ENCODE results near the gene ST6GAL1.

The ST6GAL1 gene

DNA sequence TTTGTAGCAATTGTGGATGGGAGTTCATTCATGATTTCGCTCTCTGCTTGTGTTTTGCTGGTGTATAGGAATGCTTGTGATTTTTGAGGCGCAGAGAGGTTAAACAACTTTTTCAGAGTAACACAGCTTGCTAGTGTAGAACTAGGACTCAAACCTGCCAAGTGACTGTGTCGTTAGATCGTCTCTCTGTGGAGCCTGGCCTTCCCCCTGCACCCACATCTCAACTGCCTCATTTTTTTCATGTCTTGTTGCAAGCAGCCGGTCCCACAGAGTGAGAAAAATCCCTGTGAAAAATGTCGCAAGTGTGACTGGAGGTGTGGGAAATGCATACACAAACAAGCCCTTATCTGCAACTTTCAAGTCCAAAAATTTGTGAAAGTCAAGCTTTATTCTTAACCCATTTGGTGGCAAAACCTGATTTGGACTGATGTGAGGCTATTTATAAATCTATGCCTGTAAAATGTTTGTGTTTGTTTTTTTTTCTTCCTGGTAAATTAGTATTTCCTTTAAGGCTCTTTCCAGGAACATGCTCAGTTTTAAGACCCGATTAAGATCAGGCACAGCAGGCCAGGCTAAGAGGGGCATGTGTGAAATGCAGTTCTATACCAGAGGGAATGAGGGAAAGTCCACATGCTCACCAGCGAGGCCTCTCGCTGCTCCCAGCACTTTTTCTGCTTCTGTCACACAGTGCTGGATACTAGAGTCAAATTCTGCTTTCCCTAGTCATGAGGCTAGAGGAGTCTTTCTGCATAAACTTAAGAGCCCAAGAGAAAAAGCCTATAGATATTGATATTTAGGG, 25.8 kb downstream of the ST6GAL1 start:
- DNase-seq (ENCODE audit: low read depth): no peak
- TF ChIP-seq, protein P1, sequence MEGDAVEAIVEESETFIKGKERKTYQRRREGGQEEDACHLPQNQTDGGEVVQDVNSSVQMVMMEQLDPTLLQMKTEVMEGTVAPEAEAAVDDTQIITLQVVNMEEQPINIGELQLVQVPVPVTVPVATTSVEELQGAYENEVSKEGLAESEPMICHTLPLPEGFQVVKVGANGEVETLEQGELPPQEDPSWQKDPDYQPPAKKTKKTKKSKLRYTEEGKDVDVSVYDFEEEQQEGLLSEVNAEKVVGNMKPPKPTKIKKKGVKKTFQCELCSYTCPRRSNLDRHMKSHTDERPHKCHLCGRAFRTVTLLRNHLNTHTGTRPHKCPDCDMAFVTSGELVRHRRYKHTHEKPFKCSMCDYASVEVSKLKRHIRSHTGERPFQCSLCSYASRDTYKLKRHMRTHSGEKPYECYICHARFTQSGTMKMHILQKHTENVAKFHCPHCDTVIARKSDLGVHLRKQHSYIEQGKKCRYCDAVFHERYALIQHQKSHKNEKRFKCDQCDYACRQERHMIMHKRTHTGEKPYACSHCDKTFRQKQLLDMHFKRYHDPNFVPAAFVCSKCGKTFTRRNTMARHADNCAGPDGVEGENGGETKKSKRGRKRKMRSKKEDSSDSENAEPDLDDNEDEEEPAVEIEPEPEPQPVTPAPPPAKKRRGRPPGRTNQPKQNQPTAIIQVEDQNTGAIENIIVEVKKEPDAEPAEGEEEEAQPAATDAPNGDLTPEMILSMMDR (conservative IDR thresholded peaks at IDR 0.05; ENCODE audit: low read length): no peak
- H3K4me3 ChIP-seq (ENCODE audit: low read length): no peak overlapping the region

DNA sequence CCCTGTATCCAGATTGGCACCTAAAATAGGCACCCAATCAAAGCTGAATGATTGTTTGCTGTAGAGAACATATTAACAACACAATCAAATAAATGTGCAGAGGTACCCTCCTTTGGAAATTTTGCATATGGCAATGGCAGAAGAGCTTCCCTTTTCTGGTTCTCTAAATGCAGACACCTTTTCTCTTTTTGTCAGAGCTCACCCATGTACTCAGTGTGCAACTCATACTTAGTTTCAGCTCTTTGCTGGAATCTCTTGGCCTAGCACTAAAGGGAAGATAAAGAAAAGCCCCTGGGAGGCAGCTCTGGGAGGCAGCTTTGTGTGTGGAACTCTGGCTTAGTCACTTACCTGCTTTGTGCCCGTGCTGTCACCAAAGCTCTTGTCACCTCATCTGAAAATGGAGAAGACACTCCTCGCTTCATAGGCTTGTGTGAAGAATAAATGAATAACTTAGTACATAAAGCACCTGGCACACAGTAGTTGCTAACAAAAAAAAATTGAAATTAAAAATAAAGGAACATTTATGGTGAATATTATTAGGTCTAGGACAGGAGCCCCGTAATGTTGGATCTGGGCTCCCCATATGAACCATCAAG, 28.8 kb downstream of the ST6GAL1 start:
- TF ChIP-seq, protein P1 (conservative IDR thresholded peaks at IDR 0.05; ENCODE audit: low read length): no peak
- DNase-seq (ENCODE audit: low read depth): no peak
- H3K4me3 ChIP-seq (ENCODE audit: low read length): no peak overlapping the region

DNA sequence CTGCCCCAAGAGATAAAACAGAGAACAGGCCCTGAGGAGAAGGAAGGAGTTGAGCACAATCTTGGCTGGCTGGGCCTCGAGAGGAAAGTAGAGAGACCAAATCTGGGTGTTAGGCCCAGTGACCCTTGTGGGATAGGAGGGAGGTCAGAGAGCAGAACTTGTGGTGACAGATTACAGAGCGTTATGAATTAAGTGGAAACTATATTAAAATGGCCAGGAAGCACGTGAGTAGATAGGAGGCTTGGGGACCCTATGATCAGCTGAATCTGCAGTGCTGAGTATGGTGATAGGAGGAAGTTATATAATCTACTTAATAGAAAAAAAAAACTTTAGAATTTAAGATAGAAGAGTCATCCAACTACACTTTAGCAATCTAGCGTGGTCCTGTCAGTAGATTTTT, 30.0 kb downstream of the ST6GAL1 start:
- TF ChIP-seq, protein P1 (conservative IDR thresholded peaks at IDR 0.05; ENCODE audit: low read length): no peak
- no peak overlapping the region for H3K4me3 ChIP-seq (ENCODE audit: low read length)
- no peak for DNase-seq (ENCODE audit: low read depth)

DNA sequence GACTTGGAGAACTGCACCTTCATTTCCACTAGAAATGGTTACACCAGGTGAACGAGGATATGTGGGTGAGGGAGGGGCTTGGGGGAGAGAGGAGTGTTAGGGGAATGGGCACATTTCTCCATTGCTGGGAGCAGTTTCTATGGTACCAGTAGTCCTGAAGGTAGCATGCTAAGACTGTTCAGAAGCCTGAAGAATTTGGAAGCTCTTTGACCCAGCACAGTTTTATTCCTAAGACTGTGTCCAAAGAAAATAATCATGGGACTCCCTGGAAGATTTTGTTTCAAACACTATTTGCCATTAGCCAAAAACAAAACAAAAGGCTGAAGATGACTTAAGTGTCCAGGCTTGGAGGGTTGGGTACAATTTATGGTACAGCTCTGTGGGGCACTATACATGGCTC, 32.1 kb downstream of the ST6GAL1 start:
- no peak for DNase-seq (ENCODE audit: low read depth)
- TF ChIP-seq, protein P1 (conservative IDR thresholded peaks at IDR 0.05; ENCODE audit: low read length): no peak
- no peak overlapping the region for H3K4me3 ChIP-seq (ENCODE audit: low read length)

DNA sequence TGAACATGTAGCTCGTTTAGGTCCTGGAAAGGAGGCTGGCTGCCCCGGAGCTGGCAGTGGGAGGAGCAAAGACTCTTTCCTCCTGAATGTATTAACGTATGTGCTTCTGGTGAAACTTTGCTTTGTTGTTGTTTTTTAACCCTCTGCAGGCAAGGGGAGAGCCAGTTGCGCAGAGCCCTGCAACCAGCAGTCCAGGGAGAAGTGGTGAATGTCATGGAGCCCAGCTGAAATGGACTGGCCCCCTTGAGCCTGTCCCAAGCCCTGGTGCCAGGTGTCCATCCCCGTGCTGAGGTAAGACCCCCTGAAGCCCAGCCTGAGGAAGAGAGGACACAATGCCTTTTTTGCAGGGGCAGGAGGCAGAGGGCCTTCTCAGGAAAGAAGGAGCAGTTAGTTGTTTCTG, 33.3 kb downstream of the ST6GAL1 start:
- TF ChIP-seq, protein P1 (conservative IDR thresholded peaks at IDR 0.05; ENCODE audit: low read length): no peak
- H3K4me3 ChIP-seq (ENCODE audit: low read length): no peak overlapping the region
- DNase-seq (ENCODE audit: low read depth): no peak

DNA sequence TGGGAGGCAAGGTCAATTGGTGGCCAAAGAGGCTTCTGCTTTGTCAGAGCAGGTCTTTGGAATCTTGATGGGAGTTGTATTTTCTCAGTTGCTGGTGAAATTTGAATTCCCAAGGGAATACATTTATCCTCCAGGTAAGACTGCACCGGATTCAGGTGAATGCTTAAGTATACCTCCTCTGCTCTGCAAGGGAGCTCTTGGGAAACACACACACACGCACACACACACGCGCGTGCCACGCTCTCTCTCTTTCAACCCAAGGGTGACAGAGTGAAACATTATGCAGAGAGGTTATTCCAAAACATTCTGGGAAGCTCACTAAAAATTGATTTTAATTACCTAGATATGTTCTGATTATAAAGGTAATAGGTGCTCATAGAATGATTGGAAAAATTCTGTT, 33.7 kb downstream of the ST6GAL1 start:
- TF ChIP-seq, protein P1 (conservative IDR thresholded peaks at IDR 0.05; ENCODE audit: low read length): no peak
- DNase-seq (ENCODE audit: low read depth): no peak
- H3K4me3 ChIP-seq (ENCODE audit: low read length): no peak overlapping the region

DNA sequence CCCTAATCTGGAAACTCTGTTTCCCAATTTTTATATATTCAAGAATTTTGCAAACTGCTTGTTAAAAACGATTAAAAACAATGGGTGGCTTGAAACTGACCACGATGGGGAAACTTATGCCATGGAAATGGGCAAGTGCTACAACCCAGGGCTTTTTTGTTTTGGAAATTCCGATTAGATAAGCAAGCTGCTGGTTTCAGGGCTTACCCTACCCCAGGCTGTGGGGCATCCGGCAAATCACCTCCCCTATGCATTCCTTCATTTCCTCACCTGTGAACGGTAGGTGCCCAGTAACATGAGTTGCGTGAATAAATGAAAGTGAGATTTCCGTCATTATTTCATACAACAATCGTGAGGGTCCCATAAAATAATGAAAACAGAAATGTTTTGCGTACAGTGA, 34.3 kb downstream of the ST6GAL1 start:
- no peak for DNase-seq (ENCODE audit: low read depth)
- TF ChIP-seq, protein P1 (conservative IDR thresholded peaks at IDR 0.05; ENCODE audit: low read length): no peak
- no peak overlapping the region for H3K4me3 ChIP-seq (ENCODE audit: low read length)
